Measurements from ENCODE around the gene PIP5K1B. TPM values are rescaled to one million over a fixed set of nuclear protein-coding genes. Genes with fewer than 3 reads are reported as not detected.

PIP5K1B gene
- total RNA-seq, 1 experiment from 2014 or later: not detected

- CTCF ChIA-PET: no interaction called here
- BruUV-seq (replicated peaks): no TSS peak
- TF ChIP-seq REST (IDR thresholded peaks at IDR 0.05; ENCODE audit: insufficient read depth in 1 of 2, low read depth in 2 of 2, low read length in 1 of 2): no peak
- TF ChIP-seq CTCF (IDR thresholded peaks at IDR 0.05): no peak
- no peak for TF ChIP-seq POLR2AphosphoS5 (IDR thresholded peaks at IDR 0.05; ENCODE audit: low read depth, low read length)
- TF ChIP-seq SIN3A (IDR thresholded peaks at IDR 0.05; ENCODE audit: borderline replicate concordance, insufficient read depth, low read depth, low read length): no peak
- no peak for TF ChIP-seq TCF7L2 (IDR thresholded peaks at IDR 0.05; ENCODE audit: low read depth, low read length)
- no peaks in the 10 kb centered on the region for H3K4me1 ChIP-seq (ENCODE audit: control insufficient read depth, insufficient read depth, low read length)
- ATAC-seq: no peak
- no peak overlapping the region for H3K4me3 ChIP-seq (ENCODE audit: low read depth in 2 of 2, low read length in 2 of 2)
- no peak for DNase-seq (ENCODE audit: low read depth, low spot score)
- H3K27me3 ChIP-seq (ENCODE audit: control insufficient read depth, insufficient read depth, low read length): no peaks in the 10 kb centered on the region; the same call in 1 of the 2 replicates
- intact Hi-C loops (cut with micrococcal nuclease; ENCODE audit: unreplicated experiment): no loop called here
- in situ Hi-C loops (cut with HindIII; ENCODE audit: low pct_unique_long_range_greater_than_20kb, low sequenced_read_pairs): no loop called here
- H3K36me3 ChIP-seq (ENCODE audit: control insufficient read depth, insufficient read depth, low read length): no peaks in the 10 kb centered on the region
- POLR2A ChIA-PET: no interaction called here
- H3K9me3 ChIP-seq (ENCODE audit: control insufficient read depth, insufficient read depth, low read depth, low read length): no peaks in the 10 kb centered on the region
- H3K27ac ChIP-seq (ENCODE audit: low read length): no peak overlapping the region
Measured at GRCh38 chr9:68919661-68920060, 214.6 kb downstream of the PIP5K1B start.

GRCh38 chr9:68920921-68921320 is 215.9 kb downstream of the PIP5K1B start:
- in situ Hi-C loops (cut with HindIII; ENCODE audit: low pct_unique_long_range_greater_than_20kb, low sequenced_read_pairs) (no loop called here), intact Hi-C loops (cut with micrococcal nuclease; ENCODE audit: unreplicated experiment) (no loop called here)
- no peaks in the 10 kb centered on the region for H3K4me1 ChIP-seq (ENCODE audit: control insufficient read depth, insufficient read depth, low read length)
- no peaks in the 10 kb centered on the region; the same call in 1 of the 2 replicates for H3K27me3 ChIP-seq (ENCODE audit: control insufficient read depth, insufficient read depth, low read length)
- DNase-seq (ENCODE audit: low read depth, low spot score): no peak
- ChIA-PET CTCF (no interaction called here), POLR2A (no interaction called here)
- no TSS peak for BruUV-seq (replicated peaks)
- no peaks in the 10 kb centered on the region for H3K9me3 ChIP-seq (ENCODE audit: control insufficient read depth, insufficient read depth, low read depth, low read length)
- no peak for ATAC-seq
- no peak overlapping the region for H3K27ac ChIP-seq (ENCODE audit: low read length)
- H3K36me3 ChIP-seq (ENCODE audit: control insufficient read depth, insufficient read depth, low read length): no peaks in the 10 kb centered on the region
- TF ChIP-seq REST (IDR thresholded peaks at IDR 0.05; ENCODE audit: insufficient read depth in 1 of 2, low read depth in 2 of 2, low read length in 1 of 2): no peak
- TF ChIP-seq TCF7L2 (IDR thresholded peaks at IDR 0.05; ENCODE audit: low read depth, low read length): no peak
- no peak for TF ChIP-seq SIN3A (IDR thresholded peaks at IDR 0.05; ENCODE audit: borderline replicate concordance, insufficient read depth, low read depth, low read length)
- TF ChIP-seq CTCF (IDR thresholded peaks at IDR 0.05): no peak
- no peak for TF ChIP-seq POLR2AphosphoS5 (IDR thresholded peaks at IDR 0.05; ENCODE audit: low read depth, low read length)
- H3K4me3 ChIP-seq (ENCODE audit: low read depth in 2 of 2, low read length in 2 of 2): no peak overlapping the region
